Heart left ventricle (tissue), 16 donors: ENCODE data around the gene LARP4B. TPM values are rescaled to one million over a fixed set of nuclear protein-coding genes. Genes with fewer than 3 reads are reported as not detected.

ENCODE experiments used
- ATAC-seq, 4 donors: fragments of 200-7000 bp; cut with Tn5 transposase; one replicate each; pipeline ENCODE4 v1.9.1; 2020 to 2022; ENCODE audit warnings: moderate library complexity in 4 of 4, mild to moderate bottlenecking in 3 of 4, moderate number of reproducible peaks in 1 of 4
- DNase-seq, 5 donors: peaks; one replicate each; pipeline ENCODE4 v3.0.0-alpha.2; 2020
- H3K27ac ChIP-seq, 12 donors: fragments of 200-600 bp; sonication (generic) in 4 of 12; one replicate each; pipeline versions ENCODE4 v1.5.0 to v1.8.0; 2016 to 2022; ENCODE audit warnings: mild to moderate bottlenecking in 2 of 12
- H3K27me3 ChIP-seq, 9 donors: fragments of 200-600 bp; sonication (generic) in 2 of 9; one replicate each; pipeline versions ENCODE4 v1.5.1 to v1.8.0; 2016 to 2022; ENCODE audit warnings: mild to moderate bottlenecking in 3 of 9
- H3K36me3 ChIP-seq, 9 donors: fragments of 200-600 bp; sonication (generic) in 2 of 9; one replicate each; pipeline versions ENCODE4 v1.5.0 to v1.8.0; 2018 to 2022; ENCODE audit warnings: mild to moderate bottlenecking in 2 of 9
- H3K4me1 ChIP-seq, 12 donors: fragments of 200-600 bp; sonication (generic) in 4 of 12; one replicate each; pipeline versions ENCODE4 v1.5.0 to v1.8.0; 2016 to 2022; ENCODE audit warnings: mild to moderate bottlenecking in 3 of 12
- H3K4me3 ChIP-seq, 12 donors: fragments of 200-600 bp; sonication (generic) in 4 of 12; one replicate each; pipeline versions ENCODE4 v1.5.0 to v1.8.0; 2017 to 2022; ENCODE audit warnings: mild to moderate bottlenecking in 9 of 12, moderate library complexity in 4 of 12
- H3K9me3 ChIP-seq, 12 donors: fragments of 200-600 bp; sonication (generic) in 4 of 12; one replicate each; pipeline versions ENCODE4 v1.5.0 to v1.8.0; 2016 to 2022; ENCODE audit warnings: mild to moderate bottlenecking in 1 of 12
- CTCF ChIP-seq, 12 donors: fragments of 200-600 bp; sonication (generic) in 4 of 12; IDR thresholded peaks; one replicate each; pipeline versions ENCODE4 v1.5.0 to v1.8.0; 2018 to 2022; ENCODE audit warnings: antibody characterized with exemption in 12 of 12, mild to moderate bottlenecking in 5 of 12
- POLR2A ChIP-seq, 2 donors: fragments of 450-650 bp; IDR thresholded peaks; one replicate each; pipeline ENCODE4 v1.6.1; 2017; ENCODE audit warnings: antibody characterized with exemption in 2 of 2, mild to moderate bottlenecking in 2 of 2, moderate library complexity in 2 of 2
- WGBS, 4 donors: extraction: QIAGEN DNeasy Blood & Tissue Kit in 2 of 4; methylation state at CpG; one replicate each; pipeline versions ENCODE4 v1.1.5 to v1.1.7; 2013 to 2018; 5-methylcytosine and 5-hydroxymethylcytosine counted together
- intact Hi-C, 10 donors: fragments of 100-400 bp; cut with DNase I; formaldehyde crosslinking; loops; one replicate each; pipeline versions ENCODE4 v1.11.1 to v1.14.2; 2022
- polyA plus RNA-seq, 2 donors: library from polyadenylated mRNA; stranded (reverse); fragments of 200-250 nt; gene quantifications; one replicate each; pipeline ENCODE4 v1.2.3, GENCODE V29; 2013
- total RNA-seq, 9 donors: library from RNA; depleted of rRNA in 2 of 9; stranded (reverse); fragments of >200 nt in 2 of 9; fragmentation: NEBNext Ultra II Directional in 3 of 9; extraction: Animal tissue kit (Norgen Biotek cat#: 25700) in 3 of 9; gene quantifications; one replicate each; pipeline versions ENCODE4 v1.1.0 to v1.2.4, GENCODE V29; 2016 to 2023
- donor health status: ischemic (EF 13 %, LVEDD 7.1; RV severe dilation, severe dysfunction).
- donor health status: healthy with polysubstance abuse.
- donor health status: DM: no; HTN: yes; CAD: no.
- donor health status: DM: no; HTN: no; CAD: no.
- donor health status: ischemic (EF 25% LVEDD 6.9; RV normal size, moderate dysfunction).
- donor health status: ischemic (EF 25% LVEDD 5.7; RV mildly dilated, moderate dysfunction).
- donor health status: healthy.
- donor health status: DM: yes; HTN: yes; CAD: no.
- donor health status: ischemic (EF 35%, LVEDD 5.7; RV mildly dilated, moderate dysfunction).
- donor health status: nonischemic (EF 11% LVEDD 7.7; RV severe dilation, severe dysfunction).
- donor health status: DM: yes; HTN: yes; CAD: no.
- donor health status: PGD.
- donor health status: ischemic (EF 29% LVEDD 5.4; RV normal size, mild dysfunction).
- donor health status: nonischemic (EF 23%, LVEDD 6.1; RV moderate dilation, normal function).

Gene LARP4B
- total and polyA plus RNA-seq, 11 donors = 20.1 to 81.1 (median 63.0) TPM

DNA sequence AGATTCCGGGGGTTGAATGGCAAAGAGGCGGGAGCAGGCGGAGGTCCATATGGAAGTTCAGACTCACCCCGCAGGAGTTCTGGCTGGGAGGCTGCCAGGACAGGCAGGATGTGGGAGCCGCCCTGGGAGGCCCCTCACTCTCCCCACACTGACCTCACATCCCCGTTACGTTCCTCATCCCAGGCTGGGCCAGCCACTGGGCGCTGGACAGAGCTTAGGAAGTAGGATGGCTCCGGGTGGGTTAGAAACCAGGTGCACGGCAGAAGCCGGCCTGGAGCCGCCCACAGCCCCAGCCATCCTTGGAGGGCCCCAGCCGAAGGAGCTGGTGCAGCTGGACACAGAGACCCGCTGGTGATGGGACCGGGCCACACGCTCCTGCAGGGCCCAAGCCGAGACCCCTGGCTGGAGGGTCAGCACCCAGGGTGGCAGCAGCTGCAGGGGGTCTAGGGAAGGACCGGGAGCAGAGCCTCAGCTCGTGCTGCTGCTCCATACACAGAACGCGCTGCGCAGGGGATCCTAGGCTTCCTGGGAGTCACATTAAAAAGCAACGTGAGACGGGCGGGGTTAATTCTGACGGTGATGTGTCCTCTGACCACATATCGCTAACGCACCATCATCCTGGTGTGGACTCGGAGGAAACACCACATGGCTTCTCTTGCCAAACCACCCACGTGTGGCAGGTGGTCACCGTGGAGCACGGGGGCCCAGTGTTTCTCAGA, 143.4 kb downstream of the LARP4B start:
- peak in 2 of 4 donors; percentile 20 to 67 for ATAC-seq
- no peak for TF ChIP-seq CTCF (IDR thresholded peaks at IDR 0.05)
- TF ChIP-seq POLR2A (IDR thresholded peaks at IDR 0.05) = no peak
- peak overlapping the region in 5 of 12 donors; percentile 5 to 22 (median 12) for H3K4me3 ChIP-seq
- peaks cover 0 to 11% (median 0%) of the 10 kb centered on the region in 9 donors for H3K27me3 ChIP-seq
- 59 to 70% (median 62%) methylated on average over 20 to 32 of the region's 32 CpGs for WGBS, 4 donors
- no peak overlapping the region for H3K27ac ChIP-seq
- intact Hi-C loops = loop anchor here in 6 of 10 donors (2.0 to 10.0 kb wide), 8 partner anchors 73 to 281 kb away; no protein-coding TSS in a partner anchor
- no peaks in the 10 kb centered on the region for H3K36me3 ChIP-seq
- no peaks in the 10 kb centered on the region for H3K9me3 ChIP-seq
- DNase-seq = peak in 2 of 5 donors; percentile 54 to 56
- peaks cover 0 to 31% (median 8%) of the 10 kb centered on the region in 12 donors for H3K4me1 ChIP-seq

- DNase-seq = peak in 2 of 5 donors; percentile 20 to 24
- intact Hi-C loops = loop anchor here in 5 of 10 donors (5.0 to 10.0 kb wide), 7 partner anchors 72 to 280 kb away; no protein-coding TSS in a partner anchor
- 81 to 89% (median 85%) methylated on average over 38 to 44 of the region's 44 CpGs for WGBS, 4 donors
Measured at GRCh38 chr10:786633-787474, 144.7 kb downstream of the LARP4B start.

GRCh38 chr10:785861-786214, 145.7 kb downstream of the LARP4B start:
- DNase-seq (peak in 1 of 5 donors; percentile 13), ATAC-seq (no peak)
- Histone ChIP-seq H3K27me3 (peaks cover 0 to 17% (median 0%) of the 10 kb centered on the region in 9 donors), H3K9me3 (no peaks in the 10 kb centered on the region), H3K27ac (no peak overlapping the region), H3K4me1 (peaks cover 0 to 31% (median 8%) of the 10 kb centered on the region in 12 donors), H3K4me3 (no peak overlapping the region), H3K36me3 (no peaks in the 10 kb centered on the region)
- WGBS, 4 donors = 85 to 88% (median 88%) methylated on average over 12 to 15 of the region's 15 CpGs
- intact Hi-C loops = loop anchor here in 5 of 10 donors (5.0 to 10.0 kb wide), 7 partner anchors 71 to 279 kb away; no protein-coding TSS in a partner anchor
- TF ChIP-seq CTCF (IDR thresholded peaks at IDR 0.05) (no peak), POLR2A (IDR thresholded peaks at IDR 0.05) (no peak)

More at GRCh38 chr10:786633-787474, 144.7 kb downstream of the LARP4B start:
- Histone ChIP-seq H3K27me3 (peaks cover 0 to 11% (median 0%) of the 10 kb centered on the region in 9 donors), H3K36me3 (no peaks in the 10 kb centered on the region), H3K4me3 (peak overlapping the region in 1 of 12 donors; percentile 22), H3K9me3 (no peaks in the 10 kb centered on the region), H3K4me1 (peaks cover 0 to 31% (median 8%) of the 10 kb centered on the region in 12 donors), H3K27ac (no peak overlapping the region)
- ATAC-seq = no peak
- TF ChIP-seq POLR2A (IDR thresholded peaks at IDR 0.05) = no peak
- no peak for TF ChIP-seq CTCF (IDR thresholded peaks at IDR 0.05)
